Sigmoid colon (tissue), 7 donors: Measurements from ENCODE around the gene CNKSR3. TPM values are rescaled to one million over a fixed set of nuclear protein-coding genes. Genes with fewer than 3 reads are reported as not detected.

ENCODE experiments used
- DNase-seq: peaks from one replicate; pipeline ENCODE4 v3.0.0-alpha.2; 2019
- H3K27ac ChIP-seq, 4 donors: fragments of 200-600 bp; sonication (generic); one replicate each; pipeline ENCODE4 v1.5.1; 2016 to 2019; ENCODE audit warnings: mild to moderate bottlenecking in 1 of 4
- H3K27me3 ChIP-seq, 3 donors: fragments of 200-600 bp; sonication (generic); one replicate each; pipeline ENCODE4 v1.5.1; 2019; ENCODE audit warnings: mild to moderate bottlenecking in 1 of 3
- H3K36me3 ChIP-seq, 4 donors: fragments of 200-600 bp; sonication (generic); one replicate each; pipeline ENCODE4 v1.5.1; 2016 to 2019
- H3K4me1 ChIP-seq, 4 donors: fragments of 200-600 bp; sonication (generic); one replicate each; pipeline ENCODE4 v1.5.1; 2017 to 2019
- H3K4me3 ChIP-seq, 4 donors: fragments of 200-600 bp; sonication (generic); one replicate each; pipeline ENCODE4 v1.5.1; 2017 to 2019; ENCODE audit warnings: mild to moderate bottlenecking in 2 of 4, moderate library complexity in 1 of 4
- H3K9me3 ChIP-seq, 4 donors: fragments of 200-600 bp in 3 of 4; sonication (generic) in 3 of 4; one replicate each; pipeline versions ENCODE4 v1.5.1 to v1.6.1; 2013 to 2019
- EP300 ChIP-seq, 4 donors: sonication (generic); formaldehyde crosslinking; IDR thresholded peaks; one replicate each; pipeline ENCODE4 v1.6.1; 2017; ENCODE audit warnings: antibody characterized with exemption in 4 of 4
- POLR2A ChIP-seq, 2 donors: fragments of 450-650 bp; IDR thresholded peaks; one replicate each; pipeline ENCODE4 v1.6.1; 2016; ENCODE audit warnings: antibody characterized with exemption in 2 of 2, mild to moderate bottlenecking in 2 of 2, moderate library complexity in 2 of 2
- POLR2AphosphoS5 ChIP-seq, 4 donors: sonication (generic); formaldehyde crosslinking; IDR thresholded peaks; one replicate each; pipeline ENCODE4 v1.6.1; 2017; ENCODE audit warnings: antibody characterized with exemption in 4 of 4
- WGBS, 2 donors: extraction: QIAGEN DNeasy Blood & Tissue Kit; methylation state at CpG; one replicate each; pipeline ENCODE4 v1.1.7; 2013; 5-methylcytosine and 5-hydroxymethylcytosine counted together
- intact Hi-C: fragments of 100-400 bp; cut with DNase I; formaldehyde crosslinking; loops from one replicate; pipeline ENCODE4 v1.15.1; 2023
- polyA plus RNA-seq, 3 donors: library from polyadenylated mRNA; stranded (reverse); fragments of 200-250 nt; gene quantifications; one replicate each; pipeline ENCODE4 v1.2.3, GENCODE V29; 2013
- total RNA-seq, 4 donors: library from RNA; depleted of rRNA; stranded (reverse); fragments of >200 nt; gene quantifications; one replicate each; pipeline ENCODE4 v1.1.0, GENCODE V29; 2016
- TF ChIP-seq, protein P1 (sequence below), 4 experiments: fragments of 450-650 bp in 3 of 4; fragments of 200-600 bp in 1 of 4; IDR thresholded peaks; one replicate each; pipeline ENCODE4 v1.5.1; 2016 to 2019; ENCODE audit warnings: antibody characterized with exemption in 4 of 4, mild to moderate bottlenecking in 3 of 4, moderate library complexity in 2 of 4
- donor health status: healthy with polysubstance abuse.
- donor health status: Bipolar disorder and iron deficiency.
- donor health status: healthy.

Gene CNKSR3
- total and polyA plus RNA-seq, 7 donors = 6.0 to 17.4 (median 15.3) TPM

GRCh38 chr6:154489822-154490221 lies 20.7 kb downstream of the CNKSR3 start:
- 93% methylated on average over 5 of the region's 5 CpGs for WGBS, 2 donors
- Histone ChIP-seq H3K4me3 (no peak overlapping the region), H3K4me1 (peaks cover 0 to 70% (median 53%) of the 10 kb centered on the region in 4 donors), H3K27me3 (no peaks in the 10 kb centered on the region), H3K9me3 (no peaks in the 10 kb centered on the region), H3K27ac (peak overlapping the region in 2 of 4 donors; percentile 87), H3K36me3 (no peaks in the 10 kb centered on the region)
- TF ChIP-seq EP300 (IDR thresholded peaks at IDR 0.05) (no peak), POLR2AphosphoS5 (IDR thresholded peaks at IDR 0.05) (no peak), POLR2A (IDR thresholded peaks at IDR 0.05) (no peak)
- TF ChIP-seq, protein P1, sequence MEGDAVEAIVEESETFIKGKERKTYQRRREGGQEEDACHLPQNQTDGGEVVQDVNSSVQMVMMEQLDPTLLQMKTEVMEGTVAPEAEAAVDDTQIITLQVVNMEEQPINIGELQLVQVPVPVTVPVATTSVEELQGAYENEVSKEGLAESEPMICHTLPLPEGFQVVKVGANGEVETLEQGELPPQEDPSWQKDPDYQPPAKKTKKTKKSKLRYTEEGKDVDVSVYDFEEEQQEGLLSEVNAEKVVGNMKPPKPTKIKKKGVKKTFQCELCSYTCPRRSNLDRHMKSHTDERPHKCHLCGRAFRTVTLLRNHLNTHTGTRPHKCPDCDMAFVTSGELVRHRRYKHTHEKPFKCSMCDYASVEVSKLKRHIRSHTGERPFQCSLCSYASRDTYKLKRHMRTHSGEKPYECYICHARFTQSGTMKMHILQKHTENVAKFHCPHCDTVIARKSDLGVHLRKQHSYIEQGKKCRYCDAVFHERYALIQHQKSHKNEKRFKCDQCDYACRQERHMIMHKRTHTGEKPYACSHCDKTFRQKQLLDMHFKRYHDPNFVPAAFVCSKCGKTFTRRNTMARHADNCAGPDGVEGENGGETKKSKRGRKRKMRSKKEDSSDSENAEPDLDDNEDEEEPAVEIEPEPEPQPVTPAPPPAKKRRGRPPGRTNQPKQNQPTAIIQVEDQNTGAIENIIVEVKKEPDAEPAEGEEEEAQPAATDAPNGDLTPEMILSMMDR (IDR thresholded peaks at IDR 0.05) = no peak
- intact Hi-C loops = no loop called here
- DNase-seq = no peak

DNA sequence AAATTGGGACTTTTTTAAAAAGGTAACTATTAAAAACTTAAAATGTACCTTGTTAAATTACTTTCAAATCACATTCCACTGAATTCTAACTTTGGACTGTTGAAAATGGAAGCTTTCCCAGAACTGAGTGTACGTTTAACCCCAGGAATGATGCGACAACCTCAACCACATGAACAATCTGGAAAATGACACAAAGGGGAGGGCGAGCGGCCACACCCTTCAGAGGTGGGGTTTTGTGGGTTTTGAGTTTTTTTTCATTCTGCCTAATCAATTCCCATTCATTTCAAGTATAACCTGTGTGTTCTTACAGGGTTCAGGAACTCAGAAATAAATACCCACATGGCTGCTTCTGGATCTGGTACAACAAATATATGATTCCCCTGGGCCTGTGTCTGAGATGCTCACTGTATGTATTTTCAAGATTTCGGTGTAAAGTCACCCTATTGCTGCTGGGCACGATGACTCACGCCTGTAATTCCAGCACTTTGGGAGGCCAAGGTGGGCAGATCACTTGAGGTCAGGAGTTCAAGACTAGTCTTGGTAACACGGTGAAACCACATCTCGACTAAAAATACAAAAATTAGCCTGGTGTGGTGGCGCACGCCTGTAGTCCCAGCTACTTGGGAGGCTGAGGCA lies 21.6 kb downstream of the CNKSR3 start:
- H3K4me1 ChIP-seq = peaks cover 0 to 70% (median 49%) of the 10 kb centered on the region in 4 donors
- intact Hi-C loops = no loop called here
- H3K36me3 ChIP-seq = no peaks in the 10 kb centered on the region
- no peak for DNase-seq
- H3K4me3 ChIP-seq = no peak overlapping the region
- TF ChIP-seq, protein P1 (IDR thresholded peaks at IDR 0.05) = no peak
- peak overlapping the region in 3 of 4 donors; percentile 54 to 87 (median 87) for H3K27ac ChIP-seq
- no peaks in the 10 kb centered on the region for H3K27me3 ChIP-seq
- WGBS, 2 donors = 74 to 85% methylated on average over 11 of the region's 11 CpGs
- no peaks in the 10 kb centered on the region for H3K9me3 ChIP-seq

DNA sequence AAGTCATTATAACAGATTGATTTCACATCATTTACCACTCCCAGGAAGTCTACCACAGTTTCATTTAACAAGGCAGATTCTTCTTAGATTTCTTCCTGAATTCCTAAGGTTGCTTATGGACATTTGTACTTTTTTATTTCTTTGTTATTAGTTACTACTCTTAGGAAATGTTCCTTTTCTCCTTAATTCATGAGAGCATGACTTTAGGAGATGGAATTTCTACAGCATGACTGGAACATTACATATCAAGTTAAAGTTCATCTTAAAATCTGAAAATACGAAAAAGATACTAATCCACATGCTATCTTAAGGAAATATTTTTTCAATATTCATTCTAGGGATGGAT lies 22.3 kb downstream of the CNKSR3 start:
- WGBS, 2 donors = 28 to 84% methylated on average over 1 of the region's 1 CpG
- no peak for DNase-seq
- intact Hi-C loops = no loop called here
- Histone ChIP-seq H3K27me3 (no peaks in the 10 kb centered on the region), H3K4me1 (peaks cover 0 to 74% (median 55%) of the 10 kb centered on the region in 4 donors), H3K36me3 (no peaks in the 10 kb centered on the region), H3K4me3 (no peak overlapping the region), H3K27ac (peak overlapping the region; percentile 50 to 87 (median 70)), H3K9me3 (no peaks in the 10 kb centered on the region)
- TF ChIP-seq, protein P1 (IDR thresholded peaks at IDR 0.05) = no peak
- TF ChIP-seq EP300 (IDR thresholded peaks at IDR 0.05) = no peak
- TF ChIP-seq POLR2AphosphoS5 (IDR thresholded peaks at IDR 0.05) = no peak
- TF ChIP-seq POLR2A (IDR thresholded peaks at IDR 0.05) = no peak

- Histone ChIP-seq H3K27me3 (no peaks in the 10 kb centered on the region), H3K9me3 (no peaks in the 10 kb centered on the region), H3K4me3 (no peak overlapping the region), H3K36me3 (no peaks in the 10 kb centered on the region), H3K4me1 (peaks cover 0 to 74% (median 58%) of the 10 kb centered on the region in 4 donors), H3K27ac (peak overlapping the region; percentile 50 to 87 (median 70))
- WGBS, 2 donors = 14 to 57% methylated on average over 6 of the region's 6 CpGs
- no peak for TF ChIP-seq POLR2AphosphoS5 (IDR thresholded peaks at IDR 0.05)
- TF ChIP-seq, protein P1 (IDR thresholded peaks at IDR 0.05) = no peak
- no peak for TF ChIP-seq EP300 (IDR thresholded peaks at IDR 0.05)
- no peak for TF ChIP-seq POLR2A (IDR thresholded peaks at IDR 0.05)
- no peak for DNase-seq
- intact Hi-C loops = no loop called here
Measured at GRCh38 chr6:154487367-154488247, 22.9 kb downstream of the CNKSR3 start.
